Right lobe of liver (tissue), 6 donors: Measurements from ENCODE around the gene RAB11FIP3. TPM values are rescaled to one million over a fixed set of nuclear protein-coding genes. Genes with fewer than 3 reads are reported as not detected.
"Not testable (repeated sequence)": the region's sequence is repeated elsewhere in the genome, so short reads cannot be mapped to it uniquely, and the experiment has no call there.

Source experiments
- ATAC-seq, 4 donors: fragments of 200-7000 bp; cut with Tn5 transposase; one replicate each; pipeline ENCODE4 v1.9.1; 2020; ENCODE audit warnings: mild to moderate bottlenecking in 4 of 4, moderate library complexity in 4 of 4
- DNase-seq, 3 donors: peaks; one replicate each; pipeline ENCODE4 v3.0.0-alpha.2; 2020
- H3K27ac ChIP-seq, 3 donors: fragments of 200-600 bp; one replicate each; pipeline ENCODE4 v1.8.0; 2022
- H3K27me3 ChIP-seq, 2 donors: fragments of 200-600 bp; one replicate each; pipeline ENCODE4 v1.8.0; 2022
- H3K36me3 ChIP-seq, 4 donors: fragments of 200-600 bp; sonication (generic) in 1 of 4; one replicate each; pipeline versions ENCODE4 v1.5.1 to v1.8.0; 2017 to 2022; ENCODE audit warnings: control low read depth in 1 of 4
- H3K4me1 ChIP-seq, 4 donors: fragments of 200-600 bp; sonication (generic) in 1 of 4; one replicate each; pipeline versions ENCODE4 v1.5.1 to v1.8.0; 2017 to 2022; ENCODE audit warnings: control low read depth in 1 of 4
- H3K4me3 ChIP-seq, 3 donors: fragments of 200-600 bp; one replicate each; pipeline ENCODE4 v1.8.0; 2022
- H3K9me3 ChIP-seq, 4 donors: fragments of 200-600 bp; sonication (generic) in 1 of 4; one replicate each; pipeline versions ENCODE4 v1.5.1 to v1.8.0; 2017 to 2022; ENCODE audit warnings: control low read depth in 1 of 4
- POLR2A ChIP-seq: fragments of 450-650 bp; IDR thresholded peaks from one replicate; pipeline ENCODE4 v1.6.1; 2017; ENCODE audit warnings: antibody characterized with exemption, mild to moderate bottlenecking
- WGBS: methylation state at CpG from one replicate; pipeline ENCODE4 v1.1.6; 2018; ENCODE audit warnings: low coverage, low lambda C conversion rate; ENCODE audit not compliant: insufficient coverage; ENCODE audit errors: missing lambda C conversion rate; 5-methylcytosine and 5-hydroxymethylcytosine counted together
- intact Hi-C, 2 donors: fragments of 100-400 bp; cut with DNase I; formaldehyde crosslinking; loops; one replicate each; pipeline versions ENCODE4 v1.11.2 to v1.14.1; 2022
- total RNA-seq, 6 experiments: library from RNA; depleted of rRNA in 2 of 6; stranded (reverse); fragments of >200 nt in 2 of 6; fragmentation: NEBNext Ultra II Directional in 3 of 6; extraction: Animal tissue kit (Norgen Biotek cat#: 25700) in 3 of 6; gene quantifications; one replicate each; pipeline versions ENCODE4 v1.1.0 to v1.2.4, GENCODE V29; 2016 to 2023
- TF ChIP-seq, protein P1 (sequence below), 4 donors: fragments of 200-600 bp in 3 of 4; fragments of 450-650 bp in 1 of 4; IDR thresholded peaks; one replicate each; pipeline versions ENCODE4 v1.5.1 to v1.8.0; 2016 to 2022; ENCODE audit warnings: antibody characterized with exemption in 4 of 4, mild to moderate bottlenecking in 2 of 4
- donor health status: DM: no; HTN: yes; CAD: no.
- donor health status: DM: no; HTN: no; CAD: no.
- donor health status: DM: no; HTN: no; CAD: no.
- donor health status: DM: no; HTN: yes; CAD: no.
- donor health status: DM: no; HTN: yes; CAD: no.

RAB11FIP3 gene
- total RNA-seq, 6 experiments from 2014 or later, result 19.5 to 38.3 (median 25.5) TPM

DNA sequence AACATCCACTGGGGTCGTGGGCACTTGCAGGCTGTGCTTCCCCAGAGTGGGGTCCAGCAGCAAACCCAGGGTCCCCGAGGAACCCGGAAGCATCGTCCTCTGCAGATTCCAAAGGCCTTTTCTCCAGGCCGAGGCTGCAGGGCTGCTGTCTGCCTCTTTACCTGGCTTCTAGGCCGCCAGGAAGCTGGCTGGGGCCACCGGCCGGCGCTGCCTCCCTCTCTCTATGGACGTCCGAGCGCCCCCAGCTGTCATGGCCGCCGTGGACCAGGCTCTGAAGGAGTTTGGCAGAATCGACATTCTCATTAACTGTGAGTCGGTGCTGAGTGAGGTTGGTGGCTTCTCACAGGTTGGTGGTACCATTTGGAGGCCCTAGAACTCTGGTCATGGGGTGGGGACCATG is 18.2 kb upstream of the RAB11FIP3 start:
- no peak for TF ChIP-seq POLR2A
- TF ChIP-seq, protein P1, sequence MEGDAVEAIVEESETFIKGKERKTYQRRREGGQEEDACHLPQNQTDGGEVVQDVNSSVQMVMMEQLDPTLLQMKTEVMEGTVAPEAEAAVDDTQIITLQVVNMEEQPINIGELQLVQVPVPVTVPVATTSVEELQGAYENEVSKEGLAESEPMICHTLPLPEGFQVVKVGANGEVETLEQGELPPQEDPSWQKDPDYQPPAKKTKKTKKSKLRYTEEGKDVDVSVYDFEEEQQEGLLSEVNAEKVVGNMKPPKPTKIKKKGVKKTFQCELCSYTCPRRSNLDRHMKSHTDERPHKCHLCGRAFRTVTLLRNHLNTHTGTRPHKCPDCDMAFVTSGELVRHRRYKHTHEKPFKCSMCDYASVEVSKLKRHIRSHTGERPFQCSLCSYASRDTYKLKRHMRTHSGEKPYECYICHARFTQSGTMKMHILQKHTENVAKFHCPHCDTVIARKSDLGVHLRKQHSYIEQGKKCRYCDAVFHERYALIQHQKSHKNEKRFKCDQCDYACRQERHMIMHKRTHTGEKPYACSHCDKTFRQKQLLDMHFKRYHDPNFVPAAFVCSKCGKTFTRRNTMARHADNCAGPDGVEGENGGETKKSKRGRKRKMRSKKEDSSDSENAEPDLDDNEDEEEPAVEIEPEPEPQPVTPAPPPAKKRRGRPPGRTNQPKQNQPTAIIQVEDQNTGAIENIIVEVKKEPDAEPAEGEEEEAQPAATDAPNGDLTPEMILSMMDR (IDR thresholded peaks at IDR 0.05), result no peak

DNA sequence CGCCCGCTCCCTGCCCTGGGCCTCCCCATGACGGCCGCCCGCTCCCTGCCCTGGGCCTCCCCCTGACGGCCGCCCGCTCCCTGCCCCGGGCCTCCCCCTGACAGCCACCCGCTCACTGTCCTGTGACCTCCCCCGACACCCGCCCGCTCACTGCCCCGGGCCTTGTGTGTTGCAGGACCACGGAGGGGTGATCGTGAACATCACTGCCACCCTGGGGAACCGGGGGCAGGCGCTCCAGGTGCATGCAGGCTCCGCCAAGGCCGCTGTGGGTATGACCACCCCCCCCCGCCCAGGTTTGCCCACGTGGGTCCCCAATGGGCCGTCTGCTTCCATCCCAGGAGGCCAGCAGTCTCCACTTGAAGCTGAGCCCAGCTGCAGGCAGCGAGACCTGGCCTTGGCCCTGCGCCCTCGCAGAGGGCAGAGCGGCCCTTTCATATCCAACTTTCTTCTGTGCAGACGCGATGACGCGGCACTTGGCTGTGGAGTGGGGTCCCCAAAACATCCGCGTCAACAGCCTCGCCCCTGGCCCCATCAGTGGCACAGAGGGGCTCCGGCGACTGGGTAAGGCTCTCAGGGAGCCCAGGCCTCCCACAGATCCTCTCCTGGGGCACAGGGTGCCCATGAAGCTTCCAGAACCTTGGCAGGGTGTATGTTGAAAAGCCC is 14.8 kb upstream of the RAB11FIP3 start:
- ATAC-seq (no peak), DNase-seq (no peak)
- H3K36me3 ChIP-seq, result peaks cover 0 to 36% (median 15%) of the 10 kb centered on the region in 4 donors
- H3K27me3 ChIP-seq, result no peaks in the 10 kb centered on the region
- no peak overlapping the region for H3K27ac ChIP-seq
- peaks cover 0 to 20% (median 4%) of the 10 kb centered on the region in 4 donors for H3K4me1 ChIP-seq
- intact Hi-C loops, result no loop called here
- WGBS, result 73% methylated on average over 3 of the region's 36 CpGs
- H3K4me3 ChIP-seq, result no peak overlapping the region
- TF ChIP-seq POLR2A, result no peak
- TF ChIP-seq, protein P1 (IDR thresholded peaks at IDR 0.05), result no peak
- H3K9me3 ChIP-seq, result no peaks in the 10 kb centered on the region

More for the DNA sequence above, 18.2 kb upstream of the RAB11FIP3 start:
- no peak overlapping the region for H3K4me3 ChIP-seq
- no peak for ATAC-seq
- no peaks in the 10 kb centered on the region for H3K9me3 ChIP-seq
- no peak for DNase-seq
- intact Hi-C loops, result no loop called here
- peaks cover 0 to 35% (median 15%) of the 10 kb centered on the region in 4 donors for H3K36me3 ChIP-seq
- no peaks in the 10 kb centered on the region for H3K27me3 ChIP-seq
- peak overlapping the region in 2 of 3 donors; percentile 78 to 87 for H3K27ac ChIP-seq
- no CpG with 5 or more reads among the region's 16 CpGs for WGBS
- peaks cover 0 to 41% (median 9%) of the 10 kb centered on the region in 4 donors for H3K4me1 ChIP-seq

DNA sequence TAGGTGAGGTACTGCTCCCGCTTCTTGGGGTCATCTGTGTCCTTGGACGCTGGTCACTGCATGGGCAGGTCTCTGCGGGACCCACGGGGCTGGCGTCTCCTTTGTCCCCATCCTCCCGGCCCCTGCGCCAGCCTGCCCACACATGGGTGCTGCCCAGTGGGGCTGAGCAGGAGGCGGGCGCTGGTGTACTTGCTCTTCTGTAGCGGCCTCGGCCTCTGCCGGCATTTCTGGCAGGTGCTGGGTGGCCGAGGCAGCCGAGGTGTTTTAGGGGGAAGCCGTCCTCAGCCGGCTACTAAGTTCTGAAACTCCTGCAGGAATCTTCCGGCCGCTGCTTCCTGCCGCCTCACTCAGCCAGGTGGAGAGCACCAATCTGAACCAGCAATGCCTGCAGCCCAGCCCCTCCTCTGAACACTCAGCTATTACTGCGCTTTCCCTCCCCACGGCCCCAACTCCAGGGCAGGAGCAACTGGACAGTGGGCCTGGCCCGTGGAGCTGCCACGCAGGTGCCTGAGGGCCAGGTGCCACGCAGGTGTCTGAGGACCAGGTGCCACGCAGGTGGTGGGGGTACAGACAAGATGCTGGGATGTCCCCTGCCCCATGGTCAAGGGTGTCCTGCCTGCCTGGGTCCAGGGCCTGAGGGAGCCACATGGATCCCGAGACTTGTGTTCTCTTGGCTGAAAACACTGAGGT is 13.7 kb upstream of the RAB11FIP3 start:
- Histone ChIP-seq H3K27me3 (no peaks in the 10 kb centered on the region), H3K4me1 (peaks cover 0 to 12% (median 1%) of the 10 kb centered on the region in 4 donors), H3K4me3 (no peak overlapping the region), H3K9me3 (no peaks in the 10 kb centered on the region), H3K27ac (no peak overlapping the region), H3K36me3 (peaks cover 0 to 34% (median 15%) of the 10 kb centered on the region in 4 donors)
- WGBS, result 100% methylated on average over 1 of the region's 26 CpGs
- intact Hi-C loops, result no loop called here
- TF ChIP-seq, protein P1 (IDR thresholded peaks at IDR 0.05), result no peak
- no peak for TF ChIP-seq POLR2A
- no peak for ATAC-seq
- DNase-seq, result no peak

DNA sequence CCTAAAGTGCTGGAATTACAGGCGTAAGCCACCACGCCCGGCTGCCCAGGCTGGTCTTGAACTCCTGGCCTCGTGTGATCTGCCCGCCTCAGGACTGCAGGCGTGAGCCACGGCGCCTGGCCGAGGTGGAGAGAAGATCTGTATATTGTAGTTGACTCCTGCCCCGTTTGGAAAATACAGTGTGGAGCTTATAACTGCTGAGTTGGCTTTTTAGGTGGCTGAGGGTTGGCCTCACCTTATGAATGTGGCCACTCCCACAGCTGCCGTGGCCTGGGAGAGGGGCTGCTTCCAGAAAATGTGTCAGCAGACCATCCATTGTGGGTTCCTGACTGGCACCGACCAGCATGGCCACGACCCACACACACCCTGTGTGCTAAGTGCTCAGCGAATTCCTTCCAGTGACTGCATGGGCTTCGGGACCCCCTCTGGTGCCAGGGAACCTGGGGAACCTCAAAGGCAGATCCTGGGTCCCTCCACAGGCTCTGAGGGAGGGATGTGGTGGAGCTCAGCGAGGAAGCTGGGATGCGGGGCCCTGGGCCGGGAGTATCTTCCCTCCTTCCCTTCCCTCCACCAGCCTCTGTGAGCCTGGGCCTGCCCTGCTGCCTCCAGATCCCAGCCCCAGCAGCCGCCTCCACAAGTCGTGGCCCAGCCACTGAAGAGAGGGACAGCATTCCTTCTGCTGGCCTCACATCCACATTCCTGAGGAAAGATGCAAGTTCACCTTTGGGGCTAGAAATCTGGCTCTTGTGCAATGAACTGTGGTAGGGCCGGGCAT is 10.9 kb upstream of the RAB11FIP3 start:
- Histone ChIP-seq H3K27me3 (no peaks in the 10 kb centered on the region), H3K9me3 (no peaks in the 10 kb centered on the region), H3K36me3 (peaks cover 0 to 25% (median 11%) of the 10 kb centered on the region in 4 donors), H3K4me3 (no peak overlapping the region), H3K27ac (no peak overlapping the region), H3K4me1 (peaks cover 0 to 5% (median 0%) of the 10 kb centered on the region in 4 donors)
- DNase-seq (no peak), ATAC-seq (peak in 2 of 4 donors; percentile 5 to 21)
- 86% methylated on average over 12 of the region's 21 CpGs for WGBS
- TF ChIP-seq POLR2A, result no peak
- TF ChIP-seq, protein P1 (IDR thresholded peaks at IDR 0.05), result no peak
- intact Hi-C loops, result no loop called here

DNA sequence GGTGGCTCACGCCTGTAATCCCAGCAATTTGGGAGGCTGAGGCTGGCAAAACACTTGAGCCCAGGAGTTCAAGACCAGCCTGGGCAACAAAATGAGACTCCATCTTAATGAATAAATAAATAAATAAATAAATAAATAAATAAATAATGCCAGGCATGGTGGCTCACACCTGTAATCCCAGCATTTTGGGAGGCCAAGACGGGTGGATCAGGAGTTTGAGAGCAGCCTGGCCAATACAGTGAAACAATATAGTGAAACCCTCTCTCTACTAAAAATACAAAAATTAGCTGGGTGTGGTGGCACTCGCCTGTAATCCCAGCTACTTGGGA is 10.3 kb upstream of the RAB11FIP3 start:
- peaks cover 0 to 19% (median 8%) of the 10 kb centered on the region in 4 donors for H3K36me3 ChIP-seq
- ATAC-seq, intact Hi-C loops, H3K4me1 ChIP-seq, H3K4me3 ChIP-seq, H3K9me3 ChIP-seq, H3K27ac ChIP-seq, H3K27me3 ChIP-seq, DNase-seq: not testable (repeated sequence)
- 97% methylated on average over 3 of the region's 3 CpGs for WGBS

DNA sequence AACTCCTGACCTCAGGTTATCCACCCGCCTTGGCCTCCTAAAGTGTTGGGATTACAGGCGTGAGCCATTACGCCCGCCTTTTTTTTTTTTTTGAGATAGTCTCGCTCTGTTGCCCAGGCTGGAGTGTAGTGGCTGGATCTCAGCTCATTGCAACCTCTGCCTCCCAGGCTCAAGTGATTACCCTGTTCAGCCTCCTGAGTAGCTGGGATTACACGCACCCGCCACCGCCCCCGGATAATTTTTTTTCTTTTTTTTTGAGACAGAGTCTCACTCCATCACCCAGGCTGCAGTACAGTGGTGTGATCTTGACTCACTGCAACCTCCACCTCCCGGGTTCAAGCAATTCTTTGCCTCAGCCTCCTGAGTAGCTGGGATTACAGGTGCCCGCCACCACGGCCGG is 3.3 kb upstream of the RAB11FIP3 start:
- intact Hi-C loops, H3K27ac ChIP-seq, ATAC-seq, H3K27me3 ChIP-seq, H3K9me3 ChIP-seq, DNase-seq, H3K4me3 ChIP-seq, H3K36me3 ChIP-seq: not testable (repeated sequence)
- H3K4me1 ChIP-seq, result peaks cover 0 to 15% (median 0%) of the 10 kb centered on the region in 4 donors
- WGBS, result 91% methylated on average over 11 of the region's 13 CpGs
